22Rv1 (cell line): ENCODE results near the gene CYS1.

Experiments used
- CTCF ChIP-seq: fragments of 450-650 bp; IDR thresholded peaks from 2 replicates; pipeline ENCODE4 v1.5.1; 2017; ENCODE audit warnings: mild to moderate bottlenecking
- ZFX ChIP-seq: fragments of 450-650 bp; IDR thresholded peaks from 2 replicates; pipeline ENCODE4 v1.6.1; 2017; ENCODE audit warnings: antibody characterized with exemption, borderline replicate concordance

GRCh38 chr2:10123281-10123680 is 43.1 kb upstream of the CYS1 start:
- TF ChIP-seq CTCF (no peak), ZFX (no peak)
